Measurements from ENCODE around the gene TPP1.

TPP1 gene

GRCh38 chr11:6610591-6610990 lies 8.6 kb downstream of the TPP1 start:
- no peak for DNase-seq

- no peak for DNase-seq
Measured at GRCh38 chr11:6609502-6610015, 9.7 kb downstream of the TPP1 start.

- DNase-seq: no peak
Measured at GRCh38 chr11:6608726-6609501, 10.3 kb downstream of the TPP1 start.

GRCh38 chr11:6608011-6608410 lies 11.2 kb downstream of the TPP1 start:
- DNase-seq: no peak

GRCh38 chr11:6607190-6607795 lies 11.9 kb downstream of the TPP1 start:
- DNase-seq: no peak

GRCh38 chr11:6606471-6607189 lies 12.6 kb downstream of the TPP1 start:
- peak in 2 of 5 donors; percentile 31 to 73 for DNase-seq

- no peak for DNase-seq
Measured at GRCh38 chr11:6604790-6605189, 14.4 kb downstream of the TPP1 start.

GRCh38 chr11:6604081-6604626 lies 15.1 kb downstream of the TPP1 start:
- peak in 4 of 5 donors; percentile 33 to 59 (median 46) for DNase-seq

- DNase-seq: peak; percentile 69 to 91 (median 76)
Measured at GRCh38 chr11:6603287-6604080, 15.7 kb downstream of the TPP1 start, which contains the start of the genes ILK and RRP8. TSS of gene ILK (plus strand) at chr11:6603774. CDS start at chr11:6604272, 498 bp downstream. TSS of gene RRP8 (minus strand) at chr11:6603616. CDS start at chr11:6603502, 114 bp downstream.

GRCh38 chr11:6602096-6602940 lies 16.9 kb downstream of the TPP1 start:
- no peak for DNase-seq

- DNase-seq: no peak
Measured at GRCh38 chr11:6601041-6601461, 18.2 kb downstream of the TPP1 start.

GRCh38 chr11:6599881-6600390 lies 19.3 kb downstream of the TPP1 start:
- no peak for DNase-seq

- DNase-seq: no peak
Measured at GRCh38 chr11:6599449-6599848, 19.8 kb downstream of the TPP1 start.

- DNase-seq: no peak
Measured at GRCh38 chr11:6598555-6598954, 20.7 kb downstream of the TPP1 start.

- no peak for DNase-seq
Measured at GRCh38 chr11:6596239-6596877, 22.9 kb downstream of the TPP1 start.

GRCh38 chr11:6594142-6594768 lies 25.0 kb downstream of the TPP1 start:
- DNase-seq: no peak

- no peak for DNase-seq
Measured at GRCh38 chr11:6588018-6588417, 31.2 kb downstream of the TPP1 start.

GRCh38 chr11:6587360-6587953 lies 31.8 kb downstream of the TPP1 start:
- no peak for DNase-seq

Measured in T-helper 1 cell (primary cell).